H1 (cell line): ENCODE results near the gene TBC1D24. TPM values are rescaled to one million over a fixed set of nuclear protein-coding genes. Genes with fewer than 3 reads are reported as not detected.

Experiments used
- CREB1 ChIP-seq: IDR thresholded peaks from 2 replicates; pipeline ENCODE4 v1.6.1; 2012; ENCODE audit warnings: inconsistent platforms
- FOSL1 ChIP-seq: IDR thresholded peaks from 2 replicates; pipeline ENCODE4 v1.6.1; 2011; ENCODE audit warnings: mild to moderate bottlenecking, low read depth, low read length, moderate library complexity; ENCODE audit not compliant: insufficient read depth
- GTF2F1 ChIP-seq: IDR thresholded peaks from 2 replicates; pipeline ENCODE4 v1.6.1; 2012; ENCODE audit warnings: low read depth, low read length, improper control_type of control experiment, borderline replicate concordance
- TCF12 ChIP-seq: IDR thresholded peaks from 2 replicates; pipeline ENCODE4 v1.6.1; 2011; ENCODE audit warnings: low read depth, mild to moderate bottlenecking, low read length
- YY1 ChIP-seq: IDR thresholded peaks from 2 replicates; pipeline ENCODE4 v1.6.1; 2011; ENCODE audit warnings: low read depth, mild to moderate bottlenecking, low read length
- polyA plus RNA-seq, 7 experiments: library from polyadenylated mRNA; depleted of rRNA in 3 of 7; stranded (reverse) in 5 of 7; unstranded in 2 of 7; fragments of >200 nt in 5 of 7; fragments of 200-250 nt in 2 of 7; gene quantifications; 1 replicate in 5 of 7; 2 replicates in 1 of 7; 4 replicates in 1 of 7; pipeline versions ENCODE4 v1.2.1 to v1.2.3, GENCODE V29; 2011 to 2013; ENCODE audit warnings: missing spikeins in 2 of 7, mixed read lengths in 2 of 7
- total RNA-seq: library from RNA; stranded (reverse); fragmentation: NEBNext Ultra II Directional; extraction: Animal tissue kit (Norgen Biotek cat#: 25700); gene quantifications from 2 replicates; pipeline ENCODE4 v1.2.1, GENCODE V29; 2021

The TBC1D24 gene
- total and polyA plus RNA-seq, 2 of the 8 experiments (the other 6 are each of a cell fraction or from before 2014, with no cell fraction given): 8.7 to 21.5 TPM

- TF ChIP-seq TCF12: no peak
- TF ChIP-seq YY1: no peak
- no peak for TF ChIP-seq CREB1
- TF ChIP-seq GTF2F1: no peak
- TF ChIP-seq FOSL1: no peak
Observed at GRCh38 chr16:2429034-2429770, 45.7 kb upstream of the TBC1D24 start, which contains the start of gene CCNF (continued).
